GM21447 (cell line): ENCODE results near the gene BCDIN3D.

Source experiments
- ATAC-seq: cut with Tn5 transposase; IDR thresholded peaks from one replicate; pipeline ENCODE4 v1.9.1; 2021; ENCODE audit not compliant: unreplicated experiment

BCDIN3D gene

GRCh38 chr12:49823951-49824350 is 19.0 kb downstream of the BCDIN3D start:
- ATAC-seq, result no peak

- no peak for ATAC-seq
Measured at GRCh38 chr12:49823350-49823749, 19.6 kb downstream of the BCDIN3D start.

- ATAC-seq, result no peak
Measured at GRCh38 chr12:49821373-49822287, 21.3 kb downstream of the BCDIN3D start.

GRCh38 chr12:49819786-49820185 is 23.1 kb downstream of the BCDIN3D start:
- ATAC-seq, result no peak

- no peak for ATAC-seq
Measured at GRCh38 chr12:49818241-49818895, 24.5 kb downstream of the BCDIN3D start.

GRCh38 chr12:49813131-49813530 is 29.8 kb downstream of the BCDIN3D start:
- no peak for ATAC-seq

- ATAC-seq, result no peak
Measured at GRCh38 chr12:49811961-49812401, 30.9 kb downstream of the BCDIN3D start.

- ATAC-seq, result no peak
Measured at GRCh38 chr12:49811136-49811535, 31.8 kb downstream of the BCDIN3D start.

- ATAC-seq, result no peak
Measured at GRCh38 chr12:49809906-49810389, 33.0 kb downstream of the BCDIN3D start.

- ATAC-seq, result no peak
Measured at GRCh38 chr12:49809381-49809905, 33.5 kb downstream of the BCDIN3D start.

GRCh38 chr12:49808686-49809380 is 34.1 kb downstream of the BCDIN3D start:
- no peak for ATAC-seq

GRCh38 chr12:49807991-49808580 is 34.8 kb downstream of the BCDIN3D start:
- ATAC-seq, result no peak

GRCh38 chr12:49806877-49807276 is 36.0 kb downstream of the BCDIN3D start:
- ATAC-seq, result no peak

GRCh38 chr12:49806321-49806813 is 36.5 kb downstream of the BCDIN3D start:
- ATAC-seq, result no peak

- ATAC-seq, result no peak
Measured at GRCh38 chr12:49805409-49805808, 37.5 kb downstream of the BCDIN3D start.

- no peak for ATAC-seq
Measured at GRCh38 chr12:49804821-49805220, 38.1 kb downstream of the BCDIN3D start.

GRCh38 chr12:49803693-49804450 is 39.0 kb downstream of the BCDIN3D start:
- no peak for ATAC-seq

GRCh38 chr12:49801141-49802063 is 41.5 kb downstream of the BCDIN3D start:
- no peak for ATAC-seq
